ENCODE data around the gene PCGF3.

DNA sequence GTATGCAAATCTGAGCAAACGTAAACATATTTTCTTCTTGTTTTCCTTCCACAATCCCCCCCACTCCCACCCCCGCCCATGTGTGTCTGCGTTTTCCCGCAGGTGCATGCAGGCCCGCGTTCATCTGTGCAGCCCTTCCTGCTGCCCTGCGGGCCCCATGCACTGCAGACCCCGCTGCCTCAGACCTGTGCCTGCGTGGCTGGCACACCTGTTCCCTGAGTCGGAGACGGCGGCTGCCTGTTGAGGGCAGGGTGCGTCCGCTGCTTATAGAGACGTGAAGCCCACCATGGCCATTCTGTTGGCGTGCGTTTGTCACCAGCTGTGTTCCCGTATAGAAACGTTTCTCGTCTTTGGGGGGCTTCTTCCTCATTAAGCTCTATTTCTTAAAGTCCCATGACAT, 51.5 kb downstream of the PCGF3 start:
- TF ChIP-seq CTCF (IDR thresholded peaks at IDR 0.05) (no peak), POLR2A (IDR thresholded peaks at IDR 0.05) (no peak)

All from uterus (tissue), 2 donors.